ENCODE data around the gene ANXA5.
"Not testable (repeated sequence)": the region's sequence is repeated elsewhere in the genome, so short reads cannot be mapped to it uniquely, and the experiment has no call there.

ANXA5 gene

DNA sequence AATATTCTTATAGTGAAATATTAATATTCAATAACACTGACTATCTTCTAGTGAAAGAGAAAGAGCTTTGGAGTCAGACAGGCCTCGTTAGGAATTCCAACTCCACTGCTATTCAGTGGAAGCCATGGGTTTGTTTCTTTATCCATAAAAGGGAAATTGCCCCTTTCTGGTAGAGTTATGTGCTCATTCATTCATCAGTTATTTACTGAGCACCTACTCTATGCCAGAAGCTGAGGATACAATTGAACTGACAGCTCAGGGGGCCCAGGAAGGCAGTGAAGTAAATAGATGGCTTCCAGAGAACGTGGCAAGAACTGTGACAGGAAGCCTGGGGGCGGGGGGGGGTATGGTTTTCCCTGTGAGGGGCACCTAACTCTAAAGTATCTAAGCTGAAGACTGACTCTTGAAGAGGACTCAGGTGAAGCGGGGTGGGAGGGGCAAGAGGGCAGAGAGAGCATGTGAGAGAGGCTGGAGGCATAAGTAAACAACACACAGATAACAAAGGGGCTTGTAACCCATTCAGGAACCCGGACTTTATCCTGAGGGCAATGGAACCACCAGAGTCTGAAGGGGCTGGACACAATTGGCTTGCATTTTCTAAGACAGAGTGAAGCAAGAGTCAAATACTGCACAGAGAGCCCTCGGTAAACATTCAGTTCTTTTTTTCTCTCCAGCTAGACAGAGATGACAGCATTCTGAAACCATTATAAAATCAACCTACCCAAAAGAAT is 20.3 kb downstream of the ANXA5 start:
- no peak for DNase-seq

DNA sequence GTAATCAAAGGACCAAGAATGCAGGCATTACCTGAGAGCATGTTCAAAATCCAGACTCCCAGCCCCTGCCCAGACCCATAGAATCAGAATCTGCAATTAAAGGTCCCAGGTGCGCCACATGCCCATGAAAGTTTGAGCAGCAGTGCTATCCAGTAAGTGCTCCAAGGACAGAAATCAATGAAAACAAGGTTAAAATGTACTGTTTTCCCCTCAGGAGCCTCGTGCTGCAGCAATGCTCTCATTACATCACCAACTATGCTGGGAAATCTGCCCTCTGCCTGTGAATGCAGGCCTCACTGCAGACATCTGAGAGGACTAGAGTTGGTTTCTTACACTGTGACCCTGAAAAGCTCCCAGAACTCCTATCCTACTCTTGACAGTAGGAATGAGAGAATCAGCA is 21.1 kb downstream of the ANXA5 start:
- peak; percentile 29 for DNase-seq

DNA sequence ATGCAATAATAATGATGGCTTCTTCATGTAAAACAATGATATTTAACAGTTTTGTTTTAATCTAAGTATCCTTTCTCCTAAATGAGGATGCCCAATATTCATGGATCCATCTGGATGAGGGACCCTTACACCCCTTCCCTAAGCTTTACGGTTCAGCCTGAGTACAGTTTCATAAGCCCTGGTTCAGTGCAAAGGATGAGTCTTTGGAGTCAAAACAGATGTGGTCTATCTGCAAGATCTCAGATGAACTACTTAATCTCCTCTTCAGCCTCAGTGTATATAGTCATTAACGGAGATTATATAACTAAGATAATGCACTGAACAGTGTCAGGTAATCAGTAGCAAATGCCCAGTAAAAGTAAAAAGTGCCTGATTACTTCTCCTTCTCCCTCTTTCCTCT is 22.1 kb downstream of the ANXA5 start:
- DNase-seq: no peak

DNA sequence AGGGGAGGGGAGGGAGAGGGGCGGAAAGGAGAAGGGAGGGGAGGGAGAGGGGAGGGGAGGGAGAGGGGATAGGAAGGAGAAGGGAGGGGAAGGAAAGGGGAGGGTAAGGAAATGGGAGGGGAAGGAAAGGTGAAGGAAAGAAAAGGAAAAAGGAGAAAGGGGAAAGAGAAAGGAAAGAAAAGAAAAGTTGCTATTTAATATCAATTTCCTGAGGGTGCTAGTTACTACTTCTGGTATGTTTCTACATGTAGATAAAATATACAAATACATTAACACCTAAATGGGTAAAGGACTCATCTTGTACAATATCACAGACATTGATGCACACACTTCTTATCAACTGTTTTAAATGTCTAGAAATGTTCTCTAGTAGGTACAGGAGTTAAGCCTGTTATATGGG is 22.6 kb downstream of the ANXA5 start:
- no peak for DNase-seq

DNA sequence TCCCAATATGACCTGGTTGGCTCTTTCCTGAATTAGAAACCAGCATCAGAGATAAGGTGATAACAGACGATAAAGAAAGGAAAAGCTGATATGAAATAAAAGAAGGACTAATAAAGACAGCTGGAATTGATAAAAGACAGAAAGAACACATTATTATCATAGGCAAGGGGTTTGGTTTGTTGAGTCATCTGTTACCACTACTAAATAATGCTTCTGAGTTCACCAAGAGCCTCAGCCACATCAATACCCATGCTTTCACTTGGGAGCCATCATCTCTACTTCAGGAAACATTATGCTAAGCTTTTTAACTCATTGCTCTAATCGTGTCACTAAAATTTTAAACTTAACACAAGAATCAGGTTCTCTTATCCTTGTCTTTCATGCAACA is 27.6 kb downstream of the ANXA5 start:
- DNase-seq: no peak

DNA sequence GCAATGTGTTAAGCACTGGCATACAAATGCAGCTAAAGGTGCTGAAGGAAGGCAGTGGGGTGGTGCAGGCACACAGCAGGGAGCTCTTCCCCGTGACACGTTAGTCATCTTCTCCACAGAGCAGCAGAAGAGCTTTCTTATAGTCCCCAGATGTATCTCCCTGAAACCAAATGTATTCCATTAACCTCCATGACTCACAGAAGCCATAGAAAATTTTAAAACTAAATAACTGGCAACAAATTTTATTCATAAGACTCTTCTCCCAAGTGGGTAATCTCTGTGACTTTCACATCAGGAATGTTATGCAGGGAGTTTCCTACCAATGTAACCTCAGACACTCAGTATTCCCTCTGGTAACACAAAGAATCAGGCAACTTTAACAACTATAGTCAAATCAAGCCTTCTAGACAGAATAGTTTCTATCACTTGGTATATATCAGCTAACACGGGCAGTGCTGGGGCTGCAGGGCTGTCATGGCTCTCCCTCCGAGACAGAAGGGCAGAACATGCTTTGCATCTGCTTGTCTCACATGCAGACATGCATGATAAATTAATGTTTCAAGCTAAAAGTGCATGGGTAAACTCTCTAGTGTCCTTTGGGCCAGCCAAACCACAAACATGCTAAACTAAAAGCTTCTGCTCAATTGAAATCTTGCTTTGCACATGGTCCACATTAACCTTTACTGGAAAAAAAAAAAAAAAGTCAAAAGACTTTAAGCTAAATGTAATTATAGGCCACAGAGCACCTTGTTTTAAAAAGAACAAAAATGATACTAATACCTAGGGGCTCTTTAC is 28.2 kb downstream of the ANXA5 start:
- DNase-seq: peak; percentile 7

DNA sequence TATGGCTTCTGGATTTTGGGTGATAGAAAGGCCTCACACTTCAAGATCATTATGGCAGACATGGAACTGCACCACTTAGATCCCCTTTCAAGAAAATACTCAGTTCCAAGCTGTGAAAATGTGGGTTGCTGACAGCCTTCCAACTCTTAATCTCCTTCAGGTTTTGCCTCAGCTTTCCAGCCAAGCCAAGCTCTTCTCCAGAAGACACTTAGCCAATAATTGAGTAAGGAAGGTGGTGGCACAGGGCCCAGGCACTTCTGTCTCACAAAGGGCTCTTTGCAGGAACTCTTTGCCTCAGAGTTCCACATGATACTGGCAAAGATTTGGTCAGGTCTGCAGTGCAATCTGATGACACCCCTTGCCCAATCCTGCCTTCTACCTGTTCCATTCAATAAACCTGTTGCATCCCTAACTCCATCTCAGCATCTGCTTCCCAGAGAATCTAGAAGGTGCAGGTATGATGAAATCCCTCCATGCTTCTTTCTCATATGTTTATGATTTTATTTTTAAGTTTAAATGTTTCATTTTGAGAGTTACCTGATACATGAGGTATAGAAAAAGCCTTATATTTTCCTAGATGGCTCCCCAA is 30.6 kb downstream of the ANXA5 start:
- DNase-seq: no peak

DNA sequence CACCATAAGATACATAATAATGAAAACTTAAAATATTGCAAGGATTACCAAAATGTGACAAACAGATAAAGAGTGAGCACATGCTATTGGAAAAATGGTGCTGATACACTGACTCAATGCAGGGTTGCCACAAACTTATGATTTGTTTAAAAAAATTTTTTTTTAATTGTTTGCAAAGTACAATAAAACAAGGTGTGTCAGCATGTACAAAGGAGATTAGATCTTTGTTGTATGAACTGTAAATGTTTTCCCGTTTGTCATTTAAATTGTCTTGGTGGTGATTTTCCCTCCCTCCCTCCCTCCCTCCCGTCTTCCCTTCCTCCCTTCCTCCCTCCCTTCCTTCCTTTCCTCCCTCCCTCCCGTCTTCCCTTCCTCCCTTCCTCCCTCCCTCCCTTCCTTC is 31.4 kb downstream of the ANXA5 start:
- no peak for DNase-seq

DNA sequence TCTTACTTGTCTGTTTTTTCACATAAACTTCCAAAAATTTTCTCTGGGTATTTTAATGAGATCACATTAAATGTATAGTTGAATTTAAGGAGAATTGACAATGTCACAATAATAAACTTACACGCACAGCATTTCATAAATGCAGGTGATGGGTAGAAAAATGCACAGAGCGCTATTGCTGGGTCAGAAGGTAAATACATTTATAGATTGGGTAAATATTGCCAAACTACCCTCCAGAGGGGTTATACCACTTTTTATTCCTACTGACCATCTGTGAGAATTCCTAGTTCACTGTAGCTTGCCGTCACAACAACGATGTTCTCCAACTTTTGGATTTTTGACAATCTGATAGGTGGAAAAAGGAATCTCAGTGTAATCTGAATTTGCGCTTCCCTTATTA is 34.6 kb downstream of the ANXA5 start:
- DNase-seq: no peak

DNA sequence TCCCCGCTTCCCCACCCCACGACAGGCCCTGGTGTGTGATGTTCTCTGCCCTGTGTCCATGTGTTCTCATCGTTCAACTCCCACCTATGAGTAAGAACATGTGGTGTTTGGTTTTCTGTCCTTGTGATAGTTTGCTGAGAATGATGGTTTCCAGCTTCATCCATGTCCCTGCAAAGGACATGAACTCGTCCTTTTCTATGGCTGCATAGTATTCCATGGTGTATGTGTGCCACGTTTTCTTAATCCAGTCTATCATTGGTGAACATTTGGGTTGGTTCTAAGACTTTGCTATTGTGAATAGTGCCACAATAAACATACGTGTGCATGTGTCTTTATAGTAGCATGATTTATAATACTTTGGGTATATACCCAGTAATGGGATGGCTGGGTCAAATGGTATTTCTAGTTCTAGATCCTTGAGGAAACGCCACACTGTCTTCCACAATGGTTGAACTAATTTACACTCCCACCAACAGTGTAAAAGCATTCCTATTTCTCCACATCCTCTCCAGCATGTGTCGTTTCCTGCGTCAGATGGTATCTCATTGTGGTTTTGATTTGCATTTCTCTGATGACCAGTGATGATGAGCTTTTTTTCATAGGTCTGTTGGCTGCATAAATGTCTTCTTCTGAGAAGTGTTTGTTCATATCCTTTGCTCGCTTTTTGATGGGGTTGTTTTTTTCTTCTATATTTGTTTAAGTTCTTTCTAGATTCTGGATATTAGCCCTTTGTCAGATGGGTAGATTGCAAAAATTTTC is 36.4 kb downstream of the ANXA5 start:
- not testable (repeated sequence) for DNase-seq

DNA sequence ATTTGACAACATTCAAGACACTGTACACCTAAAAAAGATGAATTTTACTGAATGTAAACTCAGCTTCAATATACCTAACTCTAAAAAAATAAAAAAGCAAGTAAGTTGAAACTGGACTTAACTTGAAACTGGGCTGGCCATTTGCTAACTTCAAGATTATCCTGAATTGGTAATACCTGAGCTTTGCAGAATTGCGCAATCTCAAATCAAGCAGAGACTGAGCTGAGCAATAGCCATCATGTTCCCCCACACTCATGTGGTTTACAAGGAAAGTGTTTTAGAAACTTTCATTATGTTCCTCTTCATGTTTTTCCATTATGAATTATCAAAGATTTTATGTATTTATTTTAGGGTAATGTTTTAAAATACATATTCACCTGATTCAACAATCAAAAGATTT is 38.7 kb downstream of the ANXA5 start:
- no peak for DNase-seq

DNA sequence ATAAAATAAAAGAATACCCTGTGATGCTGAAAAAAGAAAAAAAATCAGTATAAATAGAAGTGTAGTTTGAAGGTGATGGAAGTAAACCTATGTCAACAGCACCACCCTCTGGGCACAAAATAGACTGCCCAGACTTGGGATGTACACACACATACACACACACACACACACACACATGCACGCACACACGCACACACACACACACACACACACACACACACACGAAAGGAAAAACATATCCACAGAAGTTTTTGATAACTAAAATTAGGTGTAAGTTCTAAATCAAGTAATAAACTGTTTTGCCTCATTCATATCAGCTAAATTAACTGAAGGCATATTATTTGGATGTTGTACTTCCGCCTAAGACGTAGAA is 40.5 kb downstream of the ANXA5 start:
- DNase-seq: peak; percentile 49

DNA sequence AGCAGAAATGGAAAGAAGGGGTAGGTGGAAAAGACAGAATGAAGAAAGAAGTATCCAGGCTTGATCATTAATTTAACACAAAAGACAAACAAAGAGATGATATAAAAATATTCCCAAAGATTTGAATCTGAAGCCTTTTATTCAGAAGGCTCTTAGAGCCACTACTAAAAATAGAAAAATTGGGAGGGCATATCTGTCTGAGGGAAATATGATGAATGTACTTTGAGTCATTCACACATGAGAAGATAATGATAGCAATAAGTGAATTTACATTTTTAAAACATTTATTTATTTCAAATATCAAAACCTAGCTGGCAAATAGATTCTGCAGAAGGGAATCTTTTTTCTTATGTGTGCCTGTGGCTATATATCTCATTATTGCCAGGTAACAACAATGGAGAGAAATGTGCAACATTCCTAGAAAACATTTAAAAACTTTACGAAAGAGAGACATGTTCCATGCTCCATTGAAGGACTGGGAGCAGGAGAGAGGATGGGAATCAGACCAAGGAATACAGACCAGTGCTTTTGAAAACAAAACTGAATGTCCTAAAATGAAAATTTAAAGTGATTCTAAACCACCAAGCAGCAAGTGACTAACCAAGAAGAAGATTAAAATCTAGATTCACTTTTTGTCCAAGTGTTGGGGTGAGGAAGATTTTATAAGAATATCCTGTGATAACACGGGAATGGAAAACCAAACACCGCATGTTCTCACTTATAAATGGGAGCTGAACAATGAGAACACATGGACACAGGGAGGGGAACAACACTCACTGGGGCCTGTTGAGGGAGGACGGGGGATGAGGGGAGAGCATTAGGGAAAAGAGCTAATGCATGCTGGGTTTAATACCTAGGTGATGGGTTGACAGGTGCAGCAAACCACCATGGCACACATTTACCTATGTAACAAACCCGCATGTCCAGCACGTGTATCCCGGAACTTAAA is 41.2 kb downstream of the ANXA5 start:
- no peak for DNase-seq

DNA sequence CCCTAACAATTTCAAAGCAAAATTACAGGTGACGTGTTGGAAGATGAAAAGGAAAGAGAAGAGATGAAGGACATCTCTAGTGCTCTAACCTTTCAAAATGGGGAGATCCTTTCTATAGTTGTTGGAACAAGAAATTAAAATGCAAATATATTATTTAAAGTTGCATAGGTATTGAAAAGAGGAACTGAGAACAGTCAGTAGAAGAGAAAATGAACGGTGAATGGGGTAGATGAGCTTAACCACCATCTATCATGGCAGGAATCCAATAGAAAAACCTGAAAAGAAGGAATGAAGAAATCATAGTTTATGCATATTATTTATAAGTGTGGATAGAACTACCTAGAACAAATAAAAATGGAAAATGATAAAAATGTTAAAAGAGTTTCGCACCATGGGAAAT is 42.0 kb downstream of the ANXA5 start:
- no peak for DNase-seq

DNA sequence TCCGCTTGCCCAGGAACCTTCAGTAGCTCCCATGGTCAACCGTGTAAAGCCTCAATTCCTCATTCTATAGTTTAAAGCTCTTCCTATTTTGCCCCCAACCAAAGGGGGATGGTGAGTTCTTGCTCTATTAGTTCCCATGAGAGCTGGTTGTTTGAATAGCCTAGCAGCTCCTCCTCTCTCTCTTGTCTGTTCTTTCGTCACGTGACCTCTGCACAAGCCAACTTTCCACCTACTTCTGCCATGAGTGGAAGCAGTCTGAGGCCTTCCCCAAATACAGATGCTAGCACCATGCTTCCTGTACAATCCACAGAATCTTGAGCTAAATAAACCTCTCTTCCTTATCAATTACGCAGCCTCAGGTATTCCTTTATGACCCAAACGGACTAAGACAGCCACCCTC is 42.8 kb downstream of the ANXA5 start:
- DNase-seq: no peak

DNA sequence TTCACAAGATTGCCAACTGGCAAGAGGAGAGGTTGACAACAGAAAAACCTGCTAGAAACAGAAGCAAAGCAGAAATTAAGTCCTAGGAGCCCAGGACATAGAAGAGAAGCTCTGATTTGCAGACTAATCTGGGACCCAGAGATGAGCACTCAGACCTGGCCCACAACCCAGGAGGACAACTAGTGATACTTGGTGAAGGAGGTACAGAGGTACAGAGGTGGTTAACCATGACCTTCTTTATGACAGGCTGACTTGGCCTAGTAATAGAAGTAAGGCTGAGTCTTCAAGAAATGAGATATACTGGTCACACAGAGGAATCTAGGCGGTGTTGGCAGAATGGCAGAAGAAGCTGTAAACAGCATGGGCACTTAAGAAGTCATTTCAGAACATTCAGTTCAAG is 43.6 kb downstream of the ANXA5 start:
- DNase-seq: no peak

DNA sequence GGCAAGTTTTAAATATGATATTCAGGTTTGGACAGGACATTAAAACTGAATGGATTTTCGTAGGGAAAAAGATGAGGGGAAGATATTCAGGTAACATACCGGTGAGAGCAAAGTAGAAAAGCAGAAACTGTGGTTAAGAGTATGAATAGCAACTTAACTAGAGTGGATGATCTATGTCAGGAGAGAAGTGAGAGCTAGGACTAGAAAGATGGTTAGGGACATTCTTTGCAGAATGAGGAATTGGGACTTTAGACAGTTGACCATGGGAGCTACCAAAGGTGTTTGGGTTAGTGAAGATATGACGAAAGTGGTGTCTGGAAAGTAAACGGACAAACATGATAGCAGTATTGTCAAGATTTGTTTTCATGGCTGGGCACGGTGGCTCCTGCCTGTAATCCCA is 45.2 kb downstream of the ANXA5 start:
- no peak for DNase-seq

DNA sequence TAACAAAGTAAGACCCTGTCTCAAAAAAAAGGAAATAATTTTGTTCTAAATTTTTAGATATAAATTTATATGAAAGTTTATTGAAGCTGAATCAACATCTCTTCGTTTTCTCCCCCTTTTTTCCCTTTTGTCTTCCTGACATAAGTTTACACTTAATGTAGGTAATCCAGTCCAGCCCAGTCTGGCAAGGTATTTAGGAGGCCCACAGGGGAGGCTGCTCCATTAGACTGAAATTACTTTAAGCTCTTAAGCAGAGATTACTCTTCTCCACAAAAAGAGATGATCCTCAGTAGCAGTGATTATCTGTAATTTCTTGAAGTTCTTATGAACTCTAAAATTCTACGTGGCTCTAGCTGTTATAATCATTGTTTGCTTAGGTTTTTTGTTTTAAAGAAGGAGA is 46.0 kb downstream of the ANXA5 start:
- no peak for DNase-seq

DNA sequence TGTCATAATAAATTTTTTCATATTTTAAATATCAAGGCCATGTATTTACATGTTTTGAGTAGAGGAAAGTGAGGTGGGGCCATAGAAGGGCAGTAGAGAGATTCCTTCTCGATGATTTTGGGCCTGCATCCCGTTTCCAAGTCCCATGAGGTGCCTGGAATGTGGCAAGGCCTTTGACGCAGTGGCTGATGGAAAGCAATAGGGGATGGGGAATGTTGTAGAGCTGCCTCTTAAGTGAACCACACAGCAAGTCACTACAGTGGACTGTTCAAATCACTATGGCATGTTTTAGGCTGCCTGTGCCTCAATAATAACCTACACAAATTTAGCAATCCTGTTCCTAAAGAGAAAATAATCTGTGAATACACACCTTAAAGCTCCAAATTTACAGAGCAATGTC is 48.3 kb downstream of the ANXA5 start:
- DNase-seq: no peak

DNA sequence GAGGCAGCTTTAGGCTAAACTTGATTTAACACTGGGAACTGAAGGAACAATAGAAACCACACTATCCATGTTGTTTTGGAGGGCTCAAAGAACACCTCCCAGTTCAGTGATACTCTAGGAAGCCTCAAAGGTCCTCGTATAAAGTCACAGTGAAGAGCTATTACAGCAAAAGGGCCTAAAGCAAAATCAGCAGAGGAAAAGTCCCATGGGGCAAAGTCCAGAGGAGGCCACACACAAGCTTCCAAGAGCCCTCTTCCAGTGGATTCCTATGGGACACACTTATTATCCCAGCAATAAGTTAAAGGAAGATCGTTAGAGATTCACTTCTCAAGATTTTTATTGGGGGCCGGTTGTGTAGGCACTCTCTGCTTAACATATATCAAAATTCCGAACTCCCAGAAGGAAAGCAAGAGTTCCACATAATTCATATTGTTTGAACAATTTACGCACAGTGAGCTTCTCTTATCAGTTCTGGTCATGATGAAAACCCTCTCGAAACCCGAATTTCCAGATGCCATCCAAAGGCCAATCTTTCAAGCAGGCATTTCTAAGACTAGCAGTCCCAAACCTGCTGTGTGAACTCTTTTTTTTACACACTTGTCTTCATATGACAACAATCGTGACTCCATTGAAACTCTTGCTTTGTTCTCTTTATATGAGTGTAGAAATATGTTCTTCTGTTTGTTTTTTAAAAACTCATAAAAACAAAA is 53.7 kb downstream of the ANXA5 start:
- DNase-seq: no peak

DNA sequence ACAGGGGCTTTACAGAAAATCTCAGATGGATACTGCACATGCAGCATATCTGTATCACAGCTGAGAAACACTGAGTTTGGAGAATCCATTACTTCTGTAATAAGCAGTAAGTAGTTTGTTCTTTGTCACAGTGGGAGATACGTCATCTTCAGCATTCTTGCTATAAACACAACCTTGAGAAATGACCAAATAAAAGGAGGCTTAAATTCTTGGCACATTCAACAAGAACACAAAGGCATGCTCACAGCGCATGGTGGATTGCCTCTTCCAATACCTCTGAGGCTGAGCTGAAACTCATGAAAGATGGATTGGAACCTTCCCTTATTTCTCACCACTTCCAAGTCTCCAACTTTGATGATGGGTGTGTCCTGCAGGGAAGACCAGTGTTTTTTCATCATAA is 54.5 kb downstream of the ANXA5 start:
- no peak for DNase-seq

DNA sequence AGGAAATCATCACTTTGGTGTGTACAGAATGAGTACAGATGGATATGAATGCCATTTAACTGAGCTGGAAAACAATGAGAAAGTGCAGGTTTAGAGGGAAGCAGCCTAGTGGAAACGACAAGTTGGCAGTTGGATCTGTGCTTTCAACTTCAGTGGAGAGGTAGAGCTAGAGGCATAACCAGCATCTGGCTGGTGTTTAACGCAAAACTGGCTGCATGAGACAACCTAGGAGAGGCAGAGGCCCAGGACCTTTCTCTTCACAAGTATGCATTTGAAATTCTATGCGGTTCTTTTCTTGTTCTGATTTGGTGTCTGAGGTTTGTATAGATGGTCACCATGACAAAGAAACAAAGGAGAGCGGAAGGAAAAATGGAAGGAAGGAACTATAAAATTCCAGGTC is 63.1 kb downstream of the ANXA5 start:
- DNase-seq: peak; percentile 50
